HG03571 (cell line): Measurements from ENCODE around the gene ARRDC4.

Source experiments
- ATAC-seq: cut with Tn5 transposase; IDR thresholded peaks from one replicate; pipeline ENCODE4 v1.9.1; 2021; ENCODE audit not compliant: unreplicated experiment

Gene ARRDC4, protein sequence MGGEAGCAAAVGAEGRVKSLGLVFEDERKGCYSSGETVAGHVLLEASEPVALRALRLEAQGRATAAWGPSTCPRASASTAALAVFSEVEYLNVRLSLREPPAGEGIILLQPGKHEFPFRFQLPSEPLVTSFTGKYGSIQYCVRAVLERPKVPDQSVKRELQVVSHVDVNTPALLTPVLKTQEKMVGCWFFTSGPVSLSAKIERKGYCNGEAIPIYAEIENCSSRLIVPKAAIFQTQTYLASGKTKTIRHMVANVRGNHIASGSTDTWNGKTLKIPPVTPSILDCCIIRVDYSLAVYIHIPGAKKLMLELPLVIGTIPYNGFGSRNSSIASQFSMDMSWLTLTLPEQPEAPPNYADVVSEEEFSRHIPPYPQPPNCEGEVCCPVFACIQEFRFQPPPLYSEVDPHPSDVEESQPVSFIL

DNA sequence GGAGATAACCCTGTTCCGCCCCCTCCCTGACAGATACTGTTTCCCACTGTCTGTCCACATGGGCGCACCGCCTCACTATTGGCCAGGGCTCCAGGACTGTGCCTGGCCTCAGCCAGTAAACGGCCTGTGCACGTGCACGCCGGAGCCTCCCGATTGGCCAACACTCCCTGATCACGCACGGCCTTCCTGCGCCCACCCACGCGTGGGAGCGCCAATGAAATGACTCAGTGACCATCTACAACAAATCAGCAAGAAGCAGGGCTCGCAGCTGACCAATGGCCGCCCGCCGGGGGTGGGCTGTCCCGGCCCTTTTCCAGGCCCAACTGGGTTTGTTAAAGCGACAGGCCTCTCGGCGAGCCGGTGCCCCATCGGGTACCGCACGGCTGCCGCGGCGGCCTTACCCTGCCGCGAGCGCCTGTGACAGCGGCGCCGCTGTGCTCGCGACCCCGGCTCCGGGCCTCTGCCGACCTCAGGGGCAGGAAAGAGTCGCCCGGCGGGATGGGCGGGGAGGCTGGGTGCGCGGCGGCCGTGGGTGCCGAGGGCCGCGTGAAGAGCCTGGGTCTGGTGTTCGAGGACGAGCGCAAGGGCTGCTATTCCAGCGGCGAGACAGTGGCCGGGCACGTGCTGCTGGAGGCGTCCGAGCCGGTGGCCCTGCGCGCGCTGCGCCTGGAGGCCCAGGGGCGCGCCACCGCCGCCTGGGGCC, at the start of gene ARRDC4:
ARRDC4 (plus strand) TSS at position 340 of the 703 bp plus-strand sequence; CDS start at position 499, 159 bp downstream.
- peak; percentile 82 for ATAC-seq

DNA sequence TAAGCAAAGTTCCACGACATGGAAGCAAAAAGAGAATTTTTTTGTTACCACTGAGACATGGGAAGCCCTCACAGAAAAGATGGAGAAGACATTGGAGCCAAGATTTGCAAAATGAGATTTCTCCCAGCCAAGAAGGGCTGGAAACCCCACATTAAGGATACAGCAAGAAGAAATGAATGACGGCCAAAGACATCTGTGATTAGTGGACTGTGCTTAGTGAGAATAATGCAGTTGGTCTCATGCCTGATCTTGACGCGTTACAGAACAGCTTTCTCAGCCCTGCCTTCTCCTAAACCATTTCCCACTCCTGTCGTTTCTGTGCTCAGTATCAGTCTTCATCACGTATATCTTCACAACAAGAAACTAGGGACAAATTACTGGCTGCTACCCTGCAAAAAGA, 45.8 kb upstream of the ARRDC4 start:
- no peak for ATAC-seq

DNA sequence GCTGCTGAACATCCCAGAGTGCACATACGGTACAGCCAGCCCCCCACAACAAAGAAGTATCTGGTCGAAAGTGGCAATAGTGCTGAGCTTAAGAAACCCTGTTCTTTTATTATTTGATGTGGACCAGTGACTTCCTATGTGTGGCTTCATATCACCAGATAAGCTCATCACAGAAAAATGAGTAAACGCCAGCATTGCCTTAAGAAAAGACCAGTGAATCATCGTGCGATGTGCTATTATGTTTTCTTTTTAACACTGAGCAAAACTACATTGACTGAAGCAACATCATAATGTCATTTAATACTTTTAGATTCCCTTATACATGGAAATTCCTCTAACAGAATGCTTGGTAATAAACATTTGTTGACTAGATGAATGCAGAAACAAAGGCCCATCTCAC, 45.2 kb upstream of the ARRDC4 start:
- no peak for ATAC-seq

DNA sequence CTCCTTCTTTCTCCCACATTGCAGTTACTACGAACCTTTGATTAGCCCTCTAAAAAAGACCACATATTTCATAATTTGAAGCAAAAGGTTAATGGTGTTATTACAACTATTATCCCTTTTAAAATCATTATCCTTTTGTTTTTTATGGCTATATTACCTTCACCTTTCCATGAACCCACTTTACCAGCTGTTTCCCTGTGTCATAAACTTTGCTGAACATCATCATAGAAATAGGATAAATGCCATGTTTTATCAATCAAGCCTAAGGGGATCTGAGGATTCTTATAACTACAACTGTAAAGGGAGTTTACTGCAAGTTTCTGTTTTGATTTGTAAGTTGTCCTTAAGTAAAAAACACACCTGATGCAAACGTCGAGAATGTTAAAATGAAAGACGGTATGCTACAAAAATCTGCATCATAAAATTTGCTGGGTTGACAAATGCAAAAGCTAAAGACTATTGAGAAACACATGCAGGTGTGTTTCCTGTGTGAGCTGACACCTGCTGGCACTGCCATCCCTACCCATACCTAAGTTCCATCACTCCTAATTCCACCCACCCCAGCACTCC, 39.1 kb upstream of the ARRDC4 start:
- ATAC-seq: no peak

DNA sequence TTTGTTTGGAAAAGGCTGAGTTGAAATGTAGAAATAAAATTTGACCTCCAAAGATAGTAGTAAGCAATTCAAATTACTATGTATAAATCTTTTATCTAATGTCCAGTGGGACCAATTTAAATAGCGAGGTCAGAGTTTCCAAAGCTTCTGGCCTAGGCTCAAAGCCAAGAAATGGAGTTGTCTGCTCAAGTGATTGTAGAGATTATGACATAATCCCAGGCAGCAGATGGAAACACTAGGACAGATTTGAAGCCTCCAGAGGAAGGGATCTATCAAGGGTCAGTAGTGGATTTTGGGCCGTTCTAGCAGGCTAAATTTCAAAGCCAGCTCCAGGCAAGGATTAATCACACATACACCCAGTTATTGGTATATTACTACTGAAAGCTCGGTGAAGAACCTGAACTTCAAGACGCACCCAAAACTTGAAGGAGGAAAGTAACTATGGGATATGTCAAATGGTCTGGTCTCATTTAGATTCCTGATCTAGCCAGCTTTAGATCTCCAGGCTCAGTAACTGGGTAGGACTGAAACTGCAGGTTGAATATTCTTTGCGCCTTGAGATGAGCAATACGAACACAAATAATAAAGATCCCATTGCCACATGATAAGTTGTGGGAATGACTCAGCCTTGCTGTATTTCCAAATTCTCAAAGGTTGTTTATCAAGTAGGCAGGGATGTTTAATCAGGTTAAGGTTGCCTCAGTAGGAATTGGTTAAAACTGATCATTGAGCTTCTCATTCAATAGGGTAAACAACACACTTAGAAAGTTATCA, 30.9 kb upstream of the ARRDC4 start:
- ATAC-seq: no peak

DNA sequence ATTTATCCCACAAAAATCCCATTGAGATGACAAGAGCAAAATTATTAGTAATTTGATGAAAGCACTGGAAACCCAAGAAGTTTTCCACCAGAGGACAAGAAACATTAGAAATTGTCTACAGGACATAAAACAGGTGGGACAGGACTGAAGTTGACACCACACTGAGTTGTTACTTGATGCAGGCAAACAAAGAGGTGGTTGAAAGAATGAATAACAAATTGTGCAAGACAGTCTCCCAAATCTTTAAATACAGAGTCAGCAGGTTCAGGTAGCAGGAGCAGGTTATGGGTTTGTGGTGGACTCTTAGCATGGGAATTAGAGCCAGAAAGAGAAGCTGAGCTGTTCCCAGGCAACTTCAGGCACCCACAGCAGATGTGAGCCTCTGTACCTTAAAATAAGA, 30.3 kb upstream of the ARRDC4 start:
- no peak for ATAC-seq

DNA sequence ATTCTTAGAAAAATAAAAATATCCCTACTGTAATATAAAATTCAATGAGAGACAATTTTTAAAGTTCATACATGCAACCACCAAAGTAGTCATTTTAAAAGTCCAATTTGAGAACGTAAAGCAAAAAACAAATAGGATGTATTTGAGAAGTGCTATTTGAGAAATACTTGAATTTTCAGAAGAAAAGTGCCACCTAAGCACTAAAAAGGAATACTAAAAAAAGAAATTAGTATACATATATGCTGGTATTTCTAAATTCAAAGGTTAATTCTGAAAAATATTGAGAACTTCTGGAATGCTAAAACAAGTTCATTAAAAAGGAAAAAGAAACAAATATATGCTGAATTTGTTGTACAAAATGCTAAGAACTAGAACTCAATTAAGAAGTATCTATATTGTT, 29.2 kb upstream of the ARRDC4 start:
- no peak for ATAC-seq

DNA sequence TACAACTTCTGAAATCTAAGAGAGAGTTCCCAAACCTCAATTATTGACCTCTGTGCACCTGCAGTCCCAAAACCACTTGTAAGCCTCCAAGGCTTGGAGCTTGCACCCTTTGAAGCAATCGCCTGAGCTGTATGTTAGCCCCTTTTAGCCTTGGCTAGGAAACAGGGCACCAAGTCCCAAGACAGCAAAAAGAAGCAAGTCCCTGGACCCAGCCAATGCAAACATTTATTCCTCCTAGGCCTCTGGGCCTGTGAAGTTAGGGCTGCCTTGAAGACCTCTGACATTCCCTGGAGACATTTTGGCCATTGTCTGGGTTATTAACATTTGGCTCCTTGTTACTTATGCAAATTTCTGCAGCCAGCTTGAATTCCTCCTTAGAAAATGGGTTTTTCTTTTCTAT, 26.9 kb upstream of the ARRDC4 start:
- no peak for ATAC-seq

DNA sequence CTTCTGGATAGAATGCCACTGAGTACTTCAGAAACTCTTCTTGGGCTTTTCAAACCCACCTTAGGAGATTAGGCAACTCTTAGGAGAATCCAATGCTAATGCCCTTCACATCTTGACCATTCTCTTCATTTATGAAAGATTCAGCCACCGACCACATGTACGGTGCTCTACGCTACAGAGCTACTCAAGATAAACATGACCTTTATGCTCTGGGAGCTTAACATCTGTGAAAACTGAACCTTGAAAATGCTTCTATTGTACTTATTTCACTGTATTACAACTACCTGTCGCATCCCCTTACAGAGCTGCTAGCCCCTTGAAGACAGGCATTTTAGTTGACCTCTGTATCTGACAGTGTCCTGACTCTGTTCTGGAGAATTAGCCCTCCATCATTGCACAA, 19.5 kb upstream of the ARRDC4 start:
- ATAC-seq: no peak

DNA sequence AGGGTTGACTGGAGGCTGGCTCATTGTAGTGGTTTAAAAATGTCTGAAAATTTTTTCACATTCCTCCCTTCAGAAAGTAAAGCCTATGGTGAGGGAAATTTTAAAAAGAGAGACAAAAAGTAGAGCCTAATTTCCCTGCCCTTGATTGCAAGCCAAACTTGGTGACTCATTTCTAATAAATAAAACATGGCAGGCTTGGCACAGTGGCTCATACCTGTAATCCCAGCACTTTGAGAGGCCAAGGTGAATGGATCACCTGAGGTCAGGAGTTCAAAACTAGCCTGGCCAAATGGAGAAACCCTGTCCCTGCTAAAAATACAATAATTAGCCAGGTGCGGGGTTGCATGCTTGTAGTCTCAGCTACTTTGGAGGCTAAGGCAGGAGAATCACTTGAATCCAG, 18.9 kb upstream of the ARRDC4 start:
- ATAC-seq: no peak

DNA sequence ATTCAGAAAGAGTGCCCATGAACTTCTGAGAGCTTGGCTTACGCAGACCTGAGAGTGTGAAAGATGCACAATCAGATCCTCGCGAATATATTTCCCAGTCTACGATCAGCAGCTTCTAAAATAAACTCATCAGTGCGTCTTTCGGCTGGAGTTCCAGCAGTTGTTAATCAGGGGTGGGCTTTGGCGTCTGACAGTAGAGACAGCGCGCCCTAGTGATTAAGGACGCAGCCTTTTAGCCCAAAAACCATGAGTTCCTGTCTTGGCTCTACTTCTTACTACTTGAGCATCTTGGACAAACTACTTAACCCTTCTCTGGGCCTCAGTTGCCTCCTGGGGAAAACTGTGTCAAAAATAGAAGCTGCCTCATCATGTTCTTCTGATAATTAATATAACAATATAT, 15.8 kb upstream of the ARRDC4 start:
- no peak for ATAC-seq

DNA sequence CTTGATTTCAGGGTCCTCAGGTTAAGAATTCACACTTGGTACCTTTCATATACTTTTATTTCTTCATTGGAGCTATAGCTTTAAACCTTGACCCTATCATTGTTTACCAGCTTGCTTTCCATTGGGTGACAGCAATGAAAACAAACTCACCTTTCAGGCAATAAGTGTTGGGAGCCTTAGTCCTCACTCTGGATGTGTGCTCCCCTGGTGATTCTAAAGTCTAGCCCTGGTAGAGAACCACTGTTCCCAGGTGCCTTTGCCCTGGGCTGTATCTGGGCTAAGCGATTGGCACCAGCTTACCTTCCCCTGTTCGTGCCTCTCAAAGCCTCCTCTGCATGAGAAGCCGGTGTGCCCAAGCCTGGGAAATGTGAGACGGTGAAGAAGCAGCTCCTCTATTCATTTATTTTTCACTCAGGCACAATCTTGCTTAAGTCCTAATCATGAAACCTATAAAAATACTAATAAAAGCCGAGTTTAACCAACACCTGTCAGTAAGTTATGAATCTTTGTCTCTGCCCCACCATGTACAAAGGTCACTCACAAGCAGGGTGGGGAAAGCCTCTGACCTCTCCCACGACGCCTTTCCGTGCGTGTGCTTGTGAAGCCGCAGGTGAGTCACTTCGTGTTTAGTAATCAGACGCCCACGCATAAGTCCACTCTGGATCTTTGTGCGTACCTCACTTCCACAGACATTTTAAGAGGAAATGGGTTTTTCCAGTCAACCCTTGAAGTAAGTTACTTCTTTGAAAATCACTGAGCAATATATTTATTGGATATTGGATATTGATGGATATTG, 12.8 kb upstream of the ARRDC4 start:
- no peak for ATAC-seq

DNA sequence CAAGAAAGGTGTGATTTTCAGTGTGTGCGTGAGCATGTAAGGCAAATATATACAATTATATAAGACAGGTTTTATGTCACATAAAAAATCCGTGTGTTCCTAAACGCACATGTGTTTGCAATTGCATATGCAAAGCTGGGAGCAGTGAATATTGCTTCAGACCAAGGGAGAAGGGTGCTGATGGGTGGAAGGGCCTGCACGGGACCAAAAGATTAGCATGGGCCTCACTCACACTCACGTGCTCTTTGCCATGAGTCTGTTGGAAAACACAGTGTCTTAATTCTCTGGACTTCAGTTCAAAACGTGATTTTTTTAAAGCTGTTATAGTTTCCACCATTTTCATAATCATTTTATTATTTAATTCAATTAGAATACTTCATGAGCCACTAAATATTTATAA, 7.2 kb upstream of the ARRDC4 start:
- no peak for ATAC-seq

DNA sequence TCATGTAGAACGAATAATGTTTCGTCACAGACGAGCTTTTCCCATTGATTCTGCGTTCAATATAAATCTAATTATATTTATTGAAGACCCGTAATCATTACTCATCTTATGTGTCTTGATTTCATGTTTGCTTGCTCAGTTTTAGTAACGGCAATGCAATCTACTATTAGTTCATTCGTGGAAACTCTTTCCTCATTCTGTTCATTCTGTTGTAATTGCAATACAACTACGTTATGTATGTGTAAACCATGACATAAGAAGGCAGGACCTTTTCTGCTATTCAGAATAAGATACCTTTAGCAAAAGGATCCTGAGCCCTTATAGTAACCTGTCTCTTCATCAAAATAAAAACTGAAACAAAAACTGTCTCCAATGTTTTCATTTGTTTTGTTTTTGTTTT, 6.8 kb upstream of the ARRDC4 start:
- ATAC-seq: no peak

DNA sequence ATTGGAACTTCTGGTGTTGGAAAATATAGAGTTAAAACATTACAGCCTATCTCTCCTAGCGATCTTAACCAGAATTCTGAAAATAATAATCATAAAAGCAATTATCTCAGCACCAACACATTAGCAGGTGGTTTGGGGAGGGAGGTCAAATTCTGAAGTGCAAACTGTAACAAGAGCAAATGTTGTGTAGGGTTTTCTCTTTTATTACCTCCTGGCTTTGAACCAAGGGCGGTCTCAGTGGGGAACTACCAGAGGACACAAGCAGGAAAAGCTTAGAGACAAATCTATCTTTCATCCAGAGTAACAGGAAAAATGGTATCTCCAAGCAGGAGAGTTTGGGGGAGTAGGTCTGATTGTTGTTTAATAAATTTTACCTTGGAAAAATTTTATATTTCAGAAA, 5.5 kb upstream of the ARRDC4 start:
- no peak for ATAC-seq

DNA sequence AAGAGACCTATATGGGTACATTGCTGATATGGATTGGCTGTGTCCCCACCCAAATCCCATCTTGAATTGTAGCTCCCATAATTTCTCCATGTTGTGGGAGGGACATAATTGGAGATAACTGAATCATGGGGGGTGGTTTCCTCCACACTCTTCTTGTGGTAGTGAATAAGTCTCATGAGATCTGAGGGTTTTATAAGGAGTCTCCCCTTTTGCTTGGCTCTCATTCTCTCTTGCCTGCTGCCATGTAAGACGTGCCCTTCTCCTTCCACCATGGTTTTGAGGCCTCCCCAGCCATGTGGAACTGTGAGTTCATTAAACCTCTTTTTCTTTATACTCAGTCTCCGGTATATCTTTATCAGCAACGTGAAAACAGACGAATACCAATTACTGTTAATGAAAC, 5.0 kb upstream of the ARRDC4 start:
- ATAC-seq: no peak

DNA sequence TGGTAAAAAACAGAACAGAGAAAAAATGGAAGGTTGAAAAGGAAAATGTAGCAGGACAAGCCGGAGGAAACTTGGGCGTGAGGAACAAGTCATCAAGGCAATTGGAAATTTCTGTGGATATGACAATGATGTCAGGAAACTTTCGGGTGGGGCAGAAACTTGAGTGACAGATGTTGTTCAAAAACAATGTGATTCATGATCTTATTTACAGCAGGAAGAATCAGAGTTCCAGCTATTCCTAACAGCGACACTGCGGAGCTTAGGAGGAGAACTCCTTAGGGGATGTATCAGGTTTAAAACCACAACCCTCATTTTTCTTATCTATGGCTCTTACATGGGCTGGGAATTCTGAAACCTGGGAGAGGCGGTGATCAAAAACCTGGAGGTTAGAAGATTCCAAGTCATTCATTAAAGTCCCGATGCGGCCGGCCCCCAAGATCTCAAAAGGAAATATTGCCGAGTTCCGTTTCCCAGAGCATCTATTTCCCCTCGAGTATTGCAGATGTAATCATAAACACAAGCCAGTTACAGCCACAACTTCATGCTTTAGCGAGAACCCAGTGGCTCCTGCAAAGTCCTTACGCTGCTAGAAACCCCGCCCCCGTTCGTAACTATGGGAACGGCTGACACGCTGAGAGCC, 659 bp upstream of the ARRDC4 start:
- no peak for ATAC-seq

DNA sequence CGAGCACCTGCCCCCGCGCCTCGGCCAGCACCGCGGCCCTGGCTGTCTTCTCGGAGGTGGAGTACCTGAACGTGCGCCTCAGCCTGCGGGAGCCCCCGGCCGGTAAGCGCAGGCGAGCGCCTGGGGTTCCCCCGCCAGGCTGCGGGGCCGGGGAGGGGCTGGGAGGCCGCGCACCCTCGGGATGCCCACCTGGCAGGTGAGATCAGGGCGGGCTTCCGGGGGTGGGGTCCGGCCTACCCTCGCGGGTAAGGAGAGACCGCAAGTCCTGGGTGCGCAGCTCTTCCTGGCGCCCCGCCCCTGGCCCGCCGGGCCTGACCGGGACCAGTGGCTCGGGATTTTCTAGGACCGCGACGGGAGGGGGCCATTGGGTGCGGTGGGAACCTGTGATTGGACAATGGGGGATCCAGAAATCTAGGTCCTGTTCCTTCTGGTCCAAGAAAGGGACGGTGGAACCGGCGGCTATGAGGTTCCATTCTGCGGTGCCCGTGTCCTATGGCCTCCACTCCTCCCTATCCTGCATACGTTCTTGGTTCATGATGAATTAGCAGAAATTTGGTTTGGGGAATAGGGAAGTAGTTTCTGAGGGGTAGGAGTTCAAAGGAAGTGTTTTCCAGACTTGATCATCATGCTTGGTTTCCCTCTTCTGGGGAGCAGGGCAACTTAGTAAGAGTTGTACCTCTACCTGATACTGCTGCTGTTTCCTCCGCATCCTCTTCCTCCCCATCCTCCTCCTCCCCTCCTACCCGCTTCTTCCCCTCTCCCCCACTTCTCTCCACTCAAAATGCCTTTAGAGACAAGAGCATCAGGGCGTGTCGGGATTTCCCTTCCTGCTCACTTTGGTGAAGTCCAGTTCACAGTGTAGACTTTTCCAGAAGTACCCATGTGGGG, 808 bp downstream of the ARRDC4 start:
- ATAC-seq: no peak

DNA sequence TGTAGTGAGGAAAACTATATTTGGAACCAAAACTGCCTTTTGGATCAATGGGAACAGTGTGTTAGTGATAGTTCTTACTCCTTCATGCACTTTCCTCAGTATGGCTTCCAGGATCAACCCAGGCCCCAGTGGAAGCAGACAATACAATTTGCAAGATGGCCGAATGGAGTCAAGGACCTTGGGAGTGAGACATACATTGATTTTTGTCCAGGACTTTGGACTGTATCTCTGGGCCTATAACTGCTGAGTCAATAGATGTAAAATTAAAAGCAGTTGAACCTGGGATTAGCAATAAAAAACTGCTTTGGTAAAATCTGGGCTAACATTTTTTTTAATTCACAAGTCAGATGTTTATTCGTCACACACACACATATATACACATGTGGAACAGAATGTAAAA, 1.8 kb downstream of the ARRDC4 start:
- no peak for ATAC-seq
